ENCODE results near the gene UBE2O. TPM values are rescaled to one million over a fixed set of nuclear protein-coding genes. Genes with fewer than 3 reads are reported as not detected.

The UBE2O gene
- total and polyA plus RNA-seq, 2 experiments from 2014 or later, result 30.4 to 79.4 TPM

DNA sequence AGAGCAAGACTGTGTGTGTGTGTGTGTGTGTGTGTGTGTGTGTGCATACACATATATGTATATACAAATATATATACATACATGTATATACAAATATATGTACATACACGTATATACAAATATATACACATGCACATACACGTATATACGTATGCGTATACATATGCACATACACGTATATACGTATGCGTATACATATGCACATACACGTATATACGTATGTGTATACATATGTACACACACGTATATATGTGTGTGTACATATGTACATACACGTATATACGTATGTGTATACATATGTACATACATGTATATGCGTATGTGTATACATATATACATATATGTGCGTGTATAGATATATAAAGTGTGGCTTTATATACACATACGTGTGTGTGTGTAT is 37.2 kb downstream of the UBE2O start:
- H3K79me2 ChIP-seq (replicated peaks; ENCODE audit: insufficient read depth), result peaks cover 98% of the 10 kb centered on the region
- H3K4me2 ChIP-seq, result no peak overlapping the region
- no peak for TF ChIP-seq CTCF (conservative IDR thresholded peaks at IDR 0.05; ENCODE audit: low read depth in 2 of 2)
- peaks cover 27% of the 10 kb centered on the region for H4K20me1 ChIP-seq (replicated peaks; ENCODE audit: insufficient read depth)
- H3K27me3 ChIP-seq (ENCODE audit: insufficient read depth), result no peaks in the 10 kb centered on the region
- H3K27ac Mint-ChIP-seq, result no peak overlapping the region
- no peak overlapping the region for H2AFZ ChIP-seq
- no peak overlapping the region for H3K4me3 Mint-ChIP-seq
- H3K9me2 ChIP-seq (ENCODE audit: insufficient read depth), result no peaks in the 10 kb centered on the region
- DNase-seq (ENCODE audit: low spot score) (no peak), ATAC-seq (no peak)
- H3F3A ChIP-seq (replicated peaks; ENCODE audit: low read depth), result peaks cover 9% of the 10 kb centered on the region; the same call in 1 of the 2 replicates
- no peaks in the 10 kb centered on the region for H3K9me3 Mint-ChIP-seq
- peaks cover 22% of the 10 kb centered on the region for H3K4me1 ChIP-seq (ENCODE audit: insufficient read depth)
- H3K4me1 Mint-ChIP-seq, result peaks cover 32% of the 10 kb centered on the region
- H3K4me3 ChIP-seq, result no peak overlapping the region
- H3K36me3 ChIP-seq (ENCODE audit: insufficient read depth), result no peaks in the 10 kb centered on the region
- H3K27ac ChIP-seq (ENCODE audit: low read depth), result no peak overlapping the region
- H3K36me3 Mint-ChIP-seq (ENCODE audit: low read depth), result peaks cover 15% of the 10 kb centered on the region
- H3K27me3 Mint-ChIP-seq (ENCODE audit: insufficient read depth, low read depth, poor library complexity), result peaks cover 6% of the 10 kb centered on the region

DNA sequence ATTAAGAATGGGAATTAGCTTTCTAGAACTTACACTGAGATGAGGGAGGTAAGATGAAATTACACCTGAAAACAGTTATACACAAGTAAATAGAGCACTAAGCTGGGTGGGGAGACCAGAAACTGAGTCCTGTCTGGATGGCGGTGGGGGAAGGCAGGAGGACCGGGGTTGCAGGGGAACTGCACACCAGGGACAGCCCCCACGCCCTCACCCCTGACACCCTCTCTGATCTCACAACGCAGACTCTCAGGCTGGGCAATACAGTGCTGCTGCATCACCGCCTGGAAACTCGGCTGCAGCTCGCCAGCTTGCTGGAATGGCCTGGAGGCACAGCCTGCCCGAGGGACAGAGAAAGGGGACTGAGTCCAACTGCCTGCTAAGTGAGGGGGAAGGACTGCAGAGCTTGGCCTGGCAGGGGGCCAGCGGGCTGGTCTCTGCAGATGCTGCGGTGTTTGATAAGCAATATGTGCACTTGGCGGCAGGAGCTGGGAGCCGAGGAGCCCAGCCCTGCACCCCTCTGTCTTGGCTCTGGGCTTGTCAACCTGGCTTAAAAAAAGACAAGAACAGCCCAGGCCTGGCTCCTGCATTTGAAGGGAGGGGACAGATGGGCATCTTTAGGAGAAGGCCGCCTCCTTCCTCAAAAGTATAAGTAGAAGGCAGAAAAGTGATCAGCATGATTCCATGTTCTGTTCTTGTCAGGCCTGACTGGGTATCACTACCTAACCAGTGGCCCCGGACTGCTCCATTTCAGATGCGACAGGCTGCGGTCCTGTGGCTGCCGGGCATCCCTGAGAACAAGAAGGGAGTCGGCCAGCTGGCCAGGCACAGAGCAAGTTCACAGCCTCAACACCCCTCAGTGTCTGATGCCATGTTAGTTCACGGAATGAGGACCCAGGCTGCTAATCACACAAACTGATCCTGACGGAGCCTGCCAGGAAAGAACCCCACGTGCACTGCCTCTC is 38.3 kb downstream of the UBE2O start:
- Histone ChIP-seq H4K20me1 (replicated peaks; ENCODE audit: insufficient read depth) (peaks cover 23% of the 10 kb centered on the region), H3K4me2 (peak overlapping the region; percentile 20; the same call in 1 of the 2 replicates), H2AFZ (no peak overlapping the region), H3K9me2 (ENCODE audit: insufficient read depth) (no peaks in the 10 kb centered on the region), H3K4me3 (no peak overlapping the region), H3K27me3 (ENCODE audit: insufficient read depth) (no peaks in the 10 kb centered on the region), H3K4me1 (ENCODE audit: insufficient read depth) (peaks cover 13% of the 10 kb centered on the region; the same call in 1 of the 2 replicates), H3K79me2 (replicated peaks; ENCODE audit: insufficient read depth) (peaks cover 94% of the 10 kb centered on the region), H3F3A (replicated peaks; ENCODE audit: low read depth) (peaks cover 7% of the 10 kb centered on the region; the same call in 1 of the 2 replicates), H3K36me3 (ENCODE audit: insufficient read depth) (no peaks in the 10 kb centered on the region), H3K27ac (ENCODE audit: low read depth) (peak overlapping the region; percentile 50)
- H3K4me3 Mint-ChIP-seq, result no peak overlapping the region
- no peak for TF ChIP-seq POLR2AphosphoS5 (IDR thresholded peaks at IDR 0.05; ENCODE audit: low read depth)
- ATAC-seq, result peak; percentile 40
- H3K9me3 Mint-ChIP-seq, result no peaks in the 10 kb centered on the region; the same call in 2 of the 3 replicates
- H3K27me3 Mint-ChIP-seq (ENCODE audit: insufficient read depth, low read depth, poor library complexity), result peaks cover 10% of the 10 kb centered on the region
- no peak overlapping the region for H3K27ac Mint-ChIP-seq
- DNase-seq (ENCODE audit: low spot score), result no peak
- peaks cover 19% of the 10 kb centered on the region for H3K36me3 Mint-ChIP-seq (ENCODE audit: low read depth)
- H3K4me1 Mint-ChIP-seq, result peaks cover 26% of the 10 kb centered on the region

DNA sequence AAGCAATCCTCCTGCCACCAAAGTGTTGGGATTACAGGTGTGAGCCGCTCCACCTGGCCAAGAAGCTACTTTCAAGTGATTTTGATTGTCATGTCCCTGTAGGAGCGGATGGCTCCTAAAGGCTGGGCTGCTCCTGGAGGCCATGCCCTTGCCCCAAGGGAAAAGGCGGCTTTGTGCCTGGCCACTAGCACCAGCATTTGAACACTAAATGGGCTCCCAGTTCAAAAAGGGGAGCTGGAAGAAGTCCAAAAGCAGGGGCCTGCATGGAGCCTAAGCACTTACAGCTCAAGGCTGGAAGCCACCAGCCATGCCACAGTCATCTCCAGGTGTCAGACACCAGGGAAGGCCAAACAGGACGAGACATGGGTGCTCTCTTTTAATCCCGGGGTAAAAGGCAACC is 41.7 kb downstream of the UBE2O start:
- H3K36me3 Mint-ChIP-seq (ENCODE audit: low read depth), result peaks cover 19% of the 10 kb centered on the region
- Histone ChIP-seq H3K9me2 (ENCODE audit: insufficient read depth) (no peaks in the 10 kb centered on the region), H3K36me3 (ENCODE audit: insufficient read depth) (no peaks in the 10 kb centered on the region), H3F3A (replicated peaks; ENCODE audit: low read depth) (peaks cover 7% of the 10 kb centered on the region; the same call in 1 of the 2 replicates), H3K4me2 (no peak overlapping the region), H4K20me1 (replicated peaks; ENCODE audit: insufficient read depth) (peaks cover 19% of the 10 kb centered on the region), H3K79me2 (replicated peaks; ENCODE audit: insufficient read depth) (peaks cover 90% of the 10 kb centered on the region), H2AFZ (no peak overlapping the region), H3K27ac (ENCODE audit: low read depth) (peak overlapping the region; percentile 55; the same call in 1 of the 2 replicates), H3K4me1 (ENCODE audit: insufficient read depth) (peaks cover 10% of the 10 kb centered on the region; the same call in 1 of the 2 replicates), H3K4me3 (no peak overlapping the region), H3K27me3 (ENCODE audit: insufficient read depth) (no peaks in the 10 kb centered on the region)
- ATAC-seq (no peak), DNase-seq (ENCODE audit: low spot score) (no peak)
- H3K4me1 Mint-ChIP-seq, result peaks cover 34% of the 10 kb centered on the region
- peaks cover 9% of the 10 kb centered on the region for H3K27me3 Mint-ChIP-seq (ENCODE audit: insufficient read depth, low read depth, poor library complexity)
- H3K27ac Mint-ChIP-seq, result no peak overlapping the region
- H3K4me3 Mint-ChIP-seq, result no peak overlapping the region
- no peaks in the 10 kb centered on the region; the same call in 2 of the 3 replicates for H3K9me3 Mint-ChIP-seq
- TF ChIP-seq ZNF114 (CRISPR knock-in tag; IDR thresholded peaks at IDR 0.05) (no peak), STAT1 (IDR thresholded peaks at IDR 0.05; ENCODE audit: unreplicated experiment) (no peak), ETS1 (IDR thresholded peaks at IDR 0.05) (no peak), CREB1 (CRISPR knock-in tag; IDR thresholded peaks at IDR 0.05; ENCODE audit: low read depth) (no peak), POLR2AphosphoS5 (IDR thresholded peaks at IDR 0.05; ENCODE audit: low read depth) (no peak), CTCF (conservative IDR thresholded peaks at IDR 0.05; ENCODE audit: low read depth in 2 of 2) (no peak), ZNF331 (CRISPR knock-in tag; IDR thresholded peaks at IDR 0.05; ENCODE audit: low read depth) (no peak), JUNB (IDR thresholded peaks at IDR 0.05; ENCODE audit: unreplicated experiment) (no peak), NANOG (IDR thresholded peaks at IDR 0.05; ENCODE audit: borderline replicate concordance) (no peak)

Measured in GM23338 (cell line).